ENCODE results near the gene PDHA1.

The PDHA1 gene

DNA sequence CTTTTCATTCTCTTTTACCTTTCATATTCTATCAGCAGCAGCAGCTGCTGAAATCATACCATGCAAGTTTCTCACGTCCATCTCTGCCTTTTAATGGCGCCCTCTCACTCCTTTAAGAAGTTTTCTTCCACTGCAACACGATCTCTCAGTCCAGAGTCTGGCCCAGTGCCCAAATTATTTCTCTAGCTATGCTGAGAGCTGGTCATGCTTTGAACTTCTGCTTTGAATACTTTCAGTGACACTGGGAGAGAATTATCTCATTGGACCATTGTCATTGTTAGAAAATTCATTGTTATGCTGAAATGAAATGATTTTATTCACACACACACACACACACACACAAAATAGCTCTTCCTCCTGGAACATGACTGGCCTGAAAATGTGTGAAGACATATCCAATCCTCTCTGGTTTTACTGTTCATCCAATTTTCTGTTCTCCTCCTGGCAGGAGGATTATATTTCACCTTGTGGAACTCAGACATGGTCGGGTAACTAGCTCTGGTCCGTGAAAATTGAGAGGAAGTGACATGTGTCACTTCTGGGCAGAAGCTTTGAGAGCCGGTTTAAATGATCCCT lies 1.3 kb upstream of the PDHA1 start:
- TF ChIP-seq, protein P1, sequence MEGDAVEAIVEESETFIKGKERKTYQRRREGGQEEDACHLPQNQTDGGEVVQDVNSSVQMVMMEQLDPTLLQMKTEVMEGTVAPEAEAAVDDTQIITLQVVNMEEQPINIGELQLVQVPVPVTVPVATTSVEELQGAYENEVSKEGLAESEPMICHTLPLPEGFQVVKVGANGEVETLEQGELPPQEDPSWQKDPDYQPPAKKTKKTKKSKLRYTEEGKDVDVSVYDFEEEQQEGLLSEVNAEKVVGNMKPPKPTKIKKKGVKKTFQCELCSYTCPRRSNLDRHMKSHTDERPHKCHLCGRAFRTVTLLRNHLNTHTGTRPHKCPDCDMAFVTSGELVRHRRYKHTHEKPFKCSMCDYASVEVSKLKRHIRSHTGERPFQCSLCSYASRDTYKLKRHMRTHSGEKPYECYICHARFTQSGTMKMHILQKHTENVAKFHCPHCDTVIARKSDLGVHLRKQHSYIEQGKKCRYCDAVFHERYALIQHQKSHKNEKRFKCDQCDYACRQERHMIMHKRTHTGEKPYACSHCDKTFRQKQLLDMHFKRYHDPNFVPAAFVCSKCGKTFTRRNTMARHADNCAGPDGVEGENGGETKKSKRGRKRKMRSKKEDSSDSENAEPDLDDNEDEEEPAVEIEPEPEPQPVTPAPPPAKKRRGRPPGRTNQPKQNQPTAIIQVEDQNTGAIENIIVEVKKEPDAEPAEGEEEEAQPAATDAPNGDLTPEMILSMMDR (conservative IDR thresholded peaks at IDR 0.05; ENCODE audit: low read depth, low read length), result no peak
- no peak overlapping the region for H3K4me3 ChIP-seq (ENCODE audit: low read length)
- DNase-seq (ENCODE audit: low read depth), result no peak

DNA sequence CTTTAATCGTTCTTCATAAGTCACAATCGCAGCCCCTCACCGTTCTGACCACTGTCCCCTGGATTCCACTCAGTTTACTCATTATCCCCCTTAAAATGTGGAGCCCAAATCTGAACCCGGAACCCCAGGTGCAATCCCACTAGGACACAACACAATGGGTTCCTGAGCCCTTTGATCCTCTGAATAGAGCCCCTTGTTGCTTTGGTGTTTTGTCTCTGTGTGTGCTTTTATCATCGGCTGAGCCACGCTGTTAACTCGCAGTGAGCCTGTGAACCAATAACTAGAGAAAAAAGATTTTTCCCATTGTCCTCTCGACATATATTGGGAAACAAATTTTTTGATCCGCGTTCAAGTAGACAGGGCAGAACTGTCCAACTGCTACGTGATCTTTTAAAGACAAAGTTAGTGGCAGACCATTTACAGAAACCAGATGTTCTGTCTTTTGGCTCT lies 617 bp upstream of the PDHA1 start:
- TF ChIP-seq, protein P1 (conservative IDR thresholded peaks at IDR 0.05; ENCODE audit: low read depth, low read length), result no peak
- H3K4me3 ChIP-seq (ENCODE audit: low read length), result peak overlapping the region; percentile 71
- no peak for DNase-seq (ENCODE audit: low read depth)

DNA sequence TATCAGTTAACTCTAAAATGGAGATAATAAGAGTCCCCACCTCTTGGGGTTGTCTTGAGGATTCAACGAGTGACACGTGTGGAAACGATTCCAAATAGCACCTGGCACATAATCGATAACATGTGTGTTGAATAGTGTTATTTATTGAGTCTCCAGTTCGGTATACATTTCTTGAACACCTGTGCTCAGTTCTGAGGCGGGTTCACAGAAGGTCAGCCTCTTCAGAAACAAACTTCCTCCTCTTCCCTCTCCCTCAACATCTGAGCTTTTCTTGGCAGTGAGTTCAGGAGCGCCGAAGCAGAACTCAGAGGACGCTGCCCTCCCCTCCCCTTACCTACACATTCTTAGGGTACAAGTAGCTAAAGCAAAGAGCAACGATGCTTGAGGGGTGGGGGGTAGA lies 934 bp downstream of the PDHA1 start:
- no peak for DNase-seq (ENCODE audit: low read depth)
- TF ChIP-seq, protein P1 (conservative IDR thresholded peaks at IDR 0.05; ENCODE audit: low read depth, low read length), result no peak
- H3K4me3 ChIP-seq (ENCODE audit: low read length), result peak overlapping the region; percentile 71

DNA sequence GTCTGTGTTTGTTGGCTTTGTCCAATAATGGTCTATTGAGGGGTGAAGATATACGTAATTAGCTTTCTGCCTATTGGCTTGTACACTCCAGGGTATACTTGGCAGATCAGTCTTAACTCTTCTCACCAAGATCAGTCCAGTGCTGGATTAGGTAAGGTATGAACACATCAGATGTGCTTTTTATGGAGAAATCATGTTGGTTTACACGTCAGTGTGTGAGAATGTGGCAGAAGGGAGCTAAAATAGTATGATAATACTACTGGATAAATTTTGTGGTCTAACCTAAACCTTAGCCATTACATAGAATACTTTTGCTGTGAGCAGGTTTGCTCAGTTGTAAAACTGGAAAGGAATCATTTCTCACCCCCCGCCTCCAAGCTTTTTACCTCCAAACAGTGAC lies 4.2 kb downstream of the PDHA1 start:
- TF ChIP-seq, protein P1 (conservative IDR thresholded peaks at IDR 0.05; ENCODE audit: low read depth, low read length), result no peak
- H3K4me3 ChIP-seq (ENCODE audit: low read length), result no peak overlapping the region
- no peak for DNase-seq (ENCODE audit: low read depth)

DNA sequence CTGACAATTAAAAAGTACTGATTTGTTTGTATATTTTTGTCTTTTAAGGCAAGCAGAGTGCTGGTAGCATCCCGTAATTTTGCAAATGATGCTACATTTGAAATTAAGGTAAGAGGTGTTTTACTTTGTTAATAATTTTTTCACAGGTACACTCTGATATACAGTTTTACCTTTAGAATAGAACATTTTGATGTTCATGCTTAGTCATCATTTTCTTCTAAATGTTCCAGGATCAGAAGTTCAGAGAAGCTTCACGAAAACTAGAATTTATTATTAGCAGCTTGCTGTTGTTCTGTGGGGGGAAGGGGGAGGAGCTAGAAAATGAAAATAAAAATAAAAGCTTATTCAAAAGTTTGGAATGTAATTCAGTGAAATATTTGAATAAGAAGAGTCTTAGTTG lies 5.5 kb downstream of the PDHA1 start:
- no peak overlapping the region for H3K4me3 ChIP-seq (ENCODE audit: low read length)
- TF ChIP-seq, protein P1 (conservative IDR thresholded peaks at IDR 0.05; ENCODE audit: low read depth, low read length), result no peak
- no peak for DNase-seq (ENCODE audit: low read depth)

DNA sequence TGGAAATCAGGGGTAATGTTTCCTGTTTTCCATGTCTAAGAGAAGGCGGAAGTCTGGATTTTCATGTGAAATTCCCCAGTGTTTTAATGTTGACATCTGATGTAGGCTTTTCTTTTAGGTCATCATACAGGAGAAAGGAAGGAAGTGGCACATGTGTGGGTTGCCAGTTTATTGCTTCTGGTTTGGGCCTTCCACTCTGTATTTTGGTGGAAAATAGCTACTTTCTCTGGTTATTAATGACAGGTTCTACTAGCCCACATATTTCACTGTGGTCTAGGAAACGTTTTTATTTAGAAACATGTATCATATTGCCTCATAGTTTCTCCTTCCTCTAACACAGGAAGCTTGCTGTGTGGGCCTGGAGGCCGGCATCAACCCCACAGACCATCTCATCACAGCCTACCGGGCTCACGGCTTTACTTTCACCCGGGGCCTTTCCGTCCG lies 7.2 kb downstream of the PDHA1 start:
- TF ChIP-seq, protein P1 (conservative IDR thresholded peaks at IDR 0.05; ENCODE audit: low read depth, low read length), result no peak
- no peak overlapping the region for H3K4me3 ChIP-seq (ENCODE audit: low read length)
- no peak for DNase-seq (ENCODE audit: low read depth)

DNA sequence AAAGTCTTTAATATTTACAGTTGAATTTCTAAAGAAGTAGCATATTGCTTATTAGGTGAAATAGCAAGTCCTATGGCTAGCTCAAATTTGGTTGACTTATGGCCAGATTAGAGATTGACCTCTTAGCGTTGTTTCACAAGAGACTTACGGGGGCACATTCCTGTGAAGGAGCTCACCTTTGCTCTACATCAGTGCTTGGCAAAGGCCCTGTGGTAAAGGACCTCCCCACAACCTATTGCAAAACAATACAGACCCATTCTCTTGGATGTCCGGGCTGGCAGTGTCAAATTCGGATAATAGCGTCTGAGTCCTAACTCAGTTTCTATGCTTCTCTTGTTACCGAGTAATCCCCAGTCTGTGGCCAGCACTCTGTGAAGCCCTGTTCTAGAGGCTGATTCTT lies 10.9 kb downstream of the PDHA1 start:
- no peak overlapping the region for H3K4me3 ChIP-seq (ENCODE audit: low read length)
- DNase-seq (ENCODE audit: low read depth), result no peak
- TF ChIP-seq, protein P1 (conservative IDR thresholded peaks at IDR 0.05; ENCODE audit: low read depth, low read length), result no peak
